B cell (primary cell): ENCODE measurements around the gene CDIP1. TPM values are rescaled to one million over a fixed set of nuclear protein-coding genes. Genes with fewer than 3 reads are reported as not detected.

ENCODE experiments used
- ATAC-seq: fragments of 200-7000 bp; cut with Tn5 transposase; one replicate; pipeline ENCODE4 v1.10.0; 2021; ENCODE audit warnings: low read depth, mild to moderate bottlenecking, moderate number of reproducible peaks, moderate library complexity
- CTCF ChIA-PET: fragments of 350-600 bp; sonication (Branson Sonifier 250); formaldehyde crosslinking; loops from one replicate; lab custom pipeline; 2021; ENCODE audit warnings: antibody characterized with exemption, inconsistent platforms; lab: Charles Lee
- POLR2A ChIA-PET: fragments of 350-600 bp; sonication (Branson Sonifier 250); formaldehyde crosslinking; loops from one replicate; lab custom pipeline; 2021; ENCODE audit warnings: antibody characterized with exemption; lab: Charles Lee
- DNase-seq: peaks from one replicate; pipeline ENCODE4 v3.0.0; 2013
- H2AFZ ChIP-seq: 2 replicates; pipeline ENCODE4 v1.6.1; 2012; ENCODE audit warnings: mild to moderate bottlenecking, low read depth, low read length; ENCODE audit not compliant: insufficient read depth, poor library complexity, severe bottlenecking
- H3K27ac ChIP-seq, 2 donors: 1 replicate in 1 of 2; 2 replicates in 1 of 2; pipeline ENCODE4 v1.5.1; 2012 to 2013; ENCODE audit warnings: low read length in 2 of 2, mild to moderate bottlenecking in 2 of 2, moderate library complexity in 1 of 2
- H3K27me3 ChIP-seq, 4 experiments: fragments of 200-600 bp in 1 of 4; sonication (generic) in 1 of 4; replicated peaks in 1 of 4; 1 replicate in 2 of 4; 2 replicates in 2 of 4; pipeline versions ENCODE4 v1.6.1 to v1.7.0; 2013 to 2016; ENCODE audit warnings: low read length in 3 of 4, mild to moderate bottlenecking in 2 of 4, mixed read lengths in 1 of 4, moderate library complexity in 1 of 4; ENCODE audit not compliant: insufficient read depth in 4 of 4, control insufficient read depth in 3 of 4; ENCODE audit errors: control extremely low read depth in 1 of 4
- H3K36me3 ChIP-seq, 2 experiments: replicated peaks in 1 of 2; 1 replicate in 1 of 2; 2 replicates in 1 of 2; pipeline versions ENCODE4 v1.6.1 to v1.7.1; 2013; ENCODE audit warnings: low read length in 1 of 2; ENCODE audit not compliant: insufficient read depth in 2 of 2, control insufficient read depth in 1 of 2; ENCODE audit errors: control extremely low read depth in 1 of 2, extremely low read depth in 1 of 2
- H3K4me1 ChIP-seq, 2 donors: fragments of 200-600 bp in 1 of 2; sonication (generic) in 1 of 2; 1 replicate in 1 of 2; 2 replicates in 1 of 2; pipeline versions ENCODE4 v1.5.1 to v1.6.1; 2013 to 2017; ENCODE audit warnings: low read length in 2 of 2; ENCODE audit not compliant: control insufficient read depth in 2 of 2, insufficient read depth in 2 of 2
- H3K4me2 ChIP-seq: replicated peaks from 2 replicates; pipeline ENCODE3; 2012; ENCODE audit warnings: mild to moderate bottlenecking, low read depth, low read length; ENCODE audit not compliant: poor library complexity, severe bottlenecking
- H3K4me3 ChIP-seq, 5 experiments: fragments of 200-600 bp in 1 of 5; sonication (generic) in 1 of 5; 1 replicate in 3 of 5; 2 replicates in 2 of 5; pipeline versions ENCODE4 v1.5.1 to v1.7.0; 2011 to 2016; ENCODE audit warnings: low read length in 4 of 5, mild to moderate bottlenecking in 4 of 5, low read depth in 2 of 5, control low read depth in 1 of 5, moderate library complexity in 1 of 5; ENCODE audit not compliant: insufficient read depth in 1 of 5; ENCODE audit errors: control extremely low read depth in 1 of 5, extremely low read depth in 1 of 5
- H3K79me2 ChIP-seq: fragments of 200-600 bp; sonication (generic); one replicate; pipeline ENCODE4 v1.6.0; 2016; ENCODE audit warnings: low read length; ENCODE audit not compliant: control insufficient read depth, insufficient read depth
- H3K9ac ChIP-seq: fragments of 200-600 bp; sonication (generic); 2 replicates; pipeline ENCODE4 v1.6.1; 2017; ENCODE audit warnings: mild to moderate bottlenecking, low read length, moderate library complexity
- H3K9me3 ChIP-seq, 3 donors: one replicate each; pipeline versions ENCODE4 v1.6.1 to v1.7.1; 2013; ENCODE audit warnings: low read length in 2 of 3; ENCODE audit not compliant: control insufficient read depth in 2 of 3, insufficient read depth in 1 of 3; ENCODE audit errors: control extremely low read depth in 1 of 3
- H4K20me1 ChIP-seq: 2 replicates; pipeline ENCODE4 v1.6.0; 2012; ENCODE audit warnings: mild to moderate bottlenecking, low read length; ENCODE audit not compliant: insufficient read depth, control insufficient read depth, poor library complexity, severe bottlenecking
- H3K27ac Mint-ChIP-seq: one replicate; pipeline ENCODE4 v1.8.0; 2021; ENCODE audit warnings: mixed read lengths
- H3K27me3 Mint-ChIP-seq: one replicate; pipeline ENCODE4 v1.8.0; 2021; ENCODE audit warnings: mixed read lengths
- H3K4me1 Mint-ChIP-seq: one replicate; pipeline ENCODE4 v1.8.0; 2021; ENCODE audit warnings: mixed read lengths
- H3K4me3 Mint-ChIP-seq: one replicate; pipeline ENCODE4 v1.8.0; 2021; ENCODE audit warnings: mixed read lengths
- H3K9me3 Mint-ChIP-seq: one replicate; pipeline ENCODE4 v1.8.0; 2022; ENCODE audit warnings: mixed read lengths; ENCODE audit not compliant: insufficient read depth
- CTCF ChIP-seq: fragments of 200-600 bp; IDR thresholded peaks from one replicate; pipeline ENCODE4 v1.8.0; 2022; ENCODE audit warnings: antibody characterized with exemption, mild to moderate bottlenecking
- EZH2 ChIP-seq: IDR thresholded peaks from 2 replicates; pipeline ENCODE4 v1.6.1; 2012; ENCODE audit warnings: borderline replicate concordance, low read depth, mild to moderate bottlenecking, moderate library complexity, low read length; ENCODE audit not compliant: insufficient read depth, poor library complexity, severe bottlenecking
- WGBS: methylation state at CpG from one replicate; pipeline ENCODE4 v1.1.5; 2013; ENCODE audit warnings: missing lambda C conversion rate; ENCODE audit not compliant: insufficient coverage; 5-methylcytosine and 5-hydroxymethylcytosine counted together
- intact Hi-C: fragments of 100-400 bp; cut with micrococcal nuclease; formaldehyde crosslinking; loops from one replicate; pipeline ENCODE4 v1.10.0; 2022
- polyA plus RNA-seq: library from polyadenylated mRNA; depleted of rRNA; stranded (reverse); fragments of >200 nt; gene quantifications from 2 replicates; pipeline ENCODE4 v1.2.3, GENCODE V29; 2012
- total RNA-seq, 2 donors: library from RNA; stranded (reverse); fragments of 120-200 nt in 1 of 2; gene quantifications; 1 replicate in 1 of 2; 2 replicates in 1 of 2; pipeline versions ENCODE4 v1.2.3 to v1.2.4, GENCODE V29; 2013 to 2022

CDIP1 gene
- total and polyA plus RNA-seq, 2 donors (not counting 1 experiment from before 2014, with no cell fraction given): 12.8 to 20.3 TPM

- no peak overlapping the region for H3K4me3 Mint-ChIP-seq
- intact Hi-C loops: no loop called here
- H3K79me2 ChIP-seq: peaks cover 59% of the 10 kb centered on the region
These were observed 19.1 kb downstream of the CDIP1 start for GRCh38 chr16:4519274-4520058.

More at GRCh38 chr16:4519274-4520058, 19.1 kb downstream of the CDIP1 start:
- no peaks in the 10 kb centered on the region for H3K27me3 Mint-ChIP-seq
- CTCF ChIA-PET: no interaction called here
- Histone ChIP-seq H3K9ac (no peak overlapping the region), H3K9me3 (no peaks in the 10 kb centered on the region), H3K36me3 (peaks cover 0 to 2% of the 10 kb centered on the region in 2 experiments), H3K4me2 (no peak overlapping the region), H2AFZ (no peak overlapping the region), H4K20me1 (no peaks in the 10 kb centered on the region), H3K4me1 (peaks cover 16 to 24% of the 10 kb centered on the region in 2 donors), H3K27ac (no peak overlapping the region), H3K27me3 (no peaks in the 10 kb centered on the region), H3K4me3 (no peak overlapping the region)
- POLR2A ChIA-PET: interaction anchor here (0.7 kb wide), 1 partner anchor 23 kb away, joined by 5 read pairs; no protein-coding TSS in a partner anchor
- DNase-seq (no peak), ATAC-seq (no peak)
- H3K4me1 Mint-ChIP-seq: peaks cover 20% of the 10 kb centered on the region
- no peak for TF ChIP-seq CTCF
- no peak for TF ChIP-seq EZH2
- H3K27ac Mint-ChIP-seq: no peak overlapping the region
- 83% methylated on average over 13 of the region's 15 CpGs for WGBS
- H3K9me3 Mint-ChIP-seq: no peaks in the 10 kb centered on the region
